Chondrocyte (in vitro differentiated cells): ENCODE measurements around the gene RIT1. TPM values are rescaled to one million over a fixed set of nuclear protein-coding genes. Genes with fewer than 3 reads are reported as not detected.

Source experiments
- DNase-seq: peaks from one replicate; pipeline ENCODE4 v3.0.0; 2021; ENCODE audit warnings: mixed read lengths, low spot score
- H3K27ac Mint-ChIP-seq: one replicate; pipeline ENCODE4 v1.8.0; 2021; ENCODE audit warnings: mild to moderate bottlenecking, moderate library complexity, mixed read lengths; ENCODE audit not compliant: unreplicated experiment
- H3K27me3 Mint-ChIP-seq: 2 replicates; pipeline ENCODE4 v1.8.0; 2021; ENCODE audit warnings: low read depth, mixed read lengths
- H3K36me3 Mint-ChIP-seq: 2 replicates; pipeline ENCODE4 v1.8.0; 2021; ENCODE audit warnings: low read depth, mixed read lengths
- H3K4me1 Mint-ChIP-seq: 2 replicates; pipeline ENCODE4 v1.8.0; 2021; ENCODE audit warnings: low read depth, mild to moderate bottlenecking, mixed read lengths
- H3K4me3 Mint-ChIP-seq: one replicate; pipeline ENCODE4 v1.8.0; 2021; ENCODE audit warnings: mild to moderate bottlenecking, moderate library complexity, mixed read lengths; ENCODE audit not compliant: unreplicated experiment
- H3K9me3 Mint-ChIP-seq: 2 replicates; pipeline ENCODE4 v1.8.0; 2021; ENCODE audit warnings: low read depth, mixed read lengths
- CTCF ChIP-seq: fragments of 200-600 bp; sonication (generic); IDR thresholded peaks from 2 replicates; pipeline ENCODE4 v1.5.0; 2021; ENCODE audit warnings: antibody characterized with exemption, mild to moderate bottlenecking, moderate library complexity
- total RNA-seq: library from RNA; stranded (reverse); gene quantifications from 3 replicates; pipeline ENCODE4 v1.2.1, GENCODE V29; 2021

The RIT1 gene
- total RNA-seq, 1 donor from 2014 or later: 51.4 TPM

DNA sequence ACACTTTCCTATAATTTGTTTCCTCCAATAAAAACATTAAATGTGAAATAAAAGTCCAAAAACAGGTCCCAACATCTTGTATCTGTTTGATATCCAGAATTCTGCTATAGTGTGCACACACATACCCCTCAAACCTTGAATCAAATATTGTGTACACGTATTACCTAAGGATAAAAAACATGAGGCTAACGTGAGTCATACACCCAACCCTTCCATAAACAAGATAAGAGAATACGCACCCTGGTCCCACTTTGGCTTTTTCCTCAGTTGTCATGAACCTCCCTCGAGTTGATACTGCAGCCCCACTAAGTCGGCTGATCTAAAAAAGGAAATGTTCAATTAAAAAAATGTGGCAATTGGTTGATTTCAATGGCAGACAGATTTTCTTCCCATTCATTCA is 17.9 kb upstream of the RIT1 start:
- no peaks in the 10 kb centered on the region for H3K27me3 Mint-ChIP-seq
- H3K27ac Mint-ChIP-seq: no peak overlapping the region
- no peak for DNase-seq

DNA sequence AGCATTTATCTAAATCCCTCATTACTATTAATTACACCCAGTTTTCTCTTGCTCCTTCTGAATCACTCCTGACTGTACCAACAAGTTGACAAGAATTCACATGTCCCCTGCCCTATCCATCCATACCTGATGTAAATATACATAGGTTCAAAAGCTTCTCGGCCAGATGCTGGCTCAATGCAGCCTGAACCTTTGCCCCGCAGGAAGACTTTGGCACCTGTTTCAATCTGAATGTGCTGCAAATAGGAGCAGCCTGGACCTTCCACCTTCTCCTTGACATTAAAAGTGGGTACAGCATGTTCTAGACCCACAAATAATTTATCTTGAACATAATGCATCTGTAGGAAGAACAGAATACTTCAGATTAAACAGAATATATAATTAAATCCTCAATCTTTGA is 14.4 kb upstream of the RIT1 start:
- peaks cover 12% of the 10 kb centered on the region for H3K4me1 Mint-ChIP-seq
- H3K27ac Mint-ChIP-seq: no peak overlapping the region
- no peaks in the 10 kb centered on the region for H3K27me3 Mint-ChIP-seq
- H3K9me3 Mint-ChIP-seq: no peaks in the 10 kb centered on the region
- TF ChIP-seq CTCF: no peak
- peaks cover 46% of the 10 kb centered on the region for H3K36me3 Mint-ChIP-seq
- DNase-seq: no peak
- no peak overlapping the region for H3K4me3 Mint-ChIP-seq

More for the DNA sequence above, 17.9 kb upstream of the RIT1 start:
- Mint-ChIP-seq H3K4me1 (peaks cover 30% of the 10 kb centered on the region), H3K36me3 (peaks cover 31% of the 10 kb centered on the region), H3K4me3 (no peak overlapping the region), H3K9me3 (no peaks in the 10 kb centered on the region)
- TF ChIP-seq CTCF: no peak

- H3K4me3 Mint-ChIP-seq: no peak overlapping the region
- no peaks in the 10 kb centered on the region for H3K27me3 Mint-ChIP-seq
- no peaks in the 10 kb centered on the region for H3K4me1 Mint-ChIP-seq
- no peak for TF ChIP-seq CTCF
- no peaks in the 10 kb centered on the region for H3K9me3 Mint-ChIP-seq
- H3K36me3 Mint-ChIP-seq: peaks cover 43% of the 10 kb centered on the region
- peak overlapping the region; percentile 32 for H3K27ac Mint-ChIP-seq
- no peak for DNase-seq
Observed at GRCh38 chr1:155920717-155921116, 9.6 kb upstream of the RIT1 start.

GRCh38 chr1:155919801-155920200 is 8.7 kb upstream of the RIT1 start:
- H3K9me3 Mint-ChIP-seq: no peaks in the 10 kb centered on the region
- H3K27me3 Mint-ChIP-seq: no peaks in the 10 kb centered on the region
- H3K4me3 Mint-ChIP-seq: no peak overlapping the region
- TF ChIP-seq CTCF: no peak
- no peak overlapping the region for H3K27ac Mint-ChIP-seq
- DNase-seq: no peak
- H3K36me3 Mint-ChIP-seq: peaks cover 43% of the 10 kb centered on the region
- H3K4me1 Mint-ChIP-seq: peaks cover 3% of the 10 kb centered on the region

DNA sequence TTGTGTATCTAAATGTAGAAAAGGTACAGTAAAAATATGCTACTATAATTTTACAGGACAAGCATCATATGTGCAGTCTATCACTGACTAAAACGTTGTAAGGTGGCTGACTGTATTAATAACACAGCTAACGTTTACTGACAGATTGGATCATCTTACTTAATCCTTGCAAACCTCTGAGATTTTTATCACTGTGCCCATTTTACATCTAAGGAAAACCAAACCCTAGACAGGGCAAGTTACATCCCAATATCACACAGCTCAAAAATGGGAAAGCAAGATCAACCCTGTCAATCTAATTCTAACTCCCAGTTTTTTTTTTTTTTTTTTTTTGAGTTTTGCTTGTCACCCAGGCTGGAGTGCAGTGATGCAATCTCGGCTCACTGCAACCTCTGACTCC is 7.5 kb upstream of the RIT1 start:
- H3K4me1 Mint-ChIP-seq: peaks cover 4% of the 10 kb centered on the region
- H3K27me3 Mint-ChIP-seq: no peaks in the 10 kb centered on the region
- no peak for TF ChIP-seq CTCF
- DNase-seq: no peak
- no peaks in the 10 kb centered on the region for H3K9me3 Mint-ChIP-seq
- no peak overlapping the region for H3K4me3 Mint-ChIP-seq
- H3K27ac Mint-ChIP-seq: peak overlapping the region; percentile 65
- H3K36me3 Mint-ChIP-seq: peaks cover 50% of the 10 kb centered on the region
